Bronchial epithelial cell (primary cell): ENCODE measurements around the gene TFDP1. TPM values are rescaled to one million over a fixed set of nuclear protein-coding genes. Genes with fewer than 3 reads are reported as not detected.

Experiments
- DNase-seq: peaks from one replicate; pipeline ENCODE4 v3.0.0-alpha.2; 2010; ENCODE audit warnings: low read depth
- FAIRE-seq: peaks from 2 replicates; lab custom pipeline; 2011; peaks lifted over from hg19 to GRCh38; lab: Jason Lieb, UNC
- H3K27me3 ChIP-seq: 2 replicates; pipeline ENCODE4 v1.5.1; 2011; ENCODE audit warnings: low read length; ENCODE audit not compliant: control insufficient read depth, insufficient read depth
- H3K36me3 ChIP-seq: 2 replicates; pipeline ENCODE4 v1.5.1; 2011; ENCODE audit warnings: low read length; ENCODE audit not compliant: control insufficient read depth, insufficient read depth
- H3K4me3 ChIP-seq: 2 replicates; pipeline ENCODE4 v1.5.1; 2011; ENCODE audit warnings: mild to moderate bottlenecking, low read depth, low read length, control low read depth
- CTCF ChIP-seq: IDR thresholded peaks from 2 replicates; pipeline ENCODE4 v1.5.1; 2011; ENCODE audit warnings: mild to moderate bottlenecking, moderate library complexity, low read length, control low read depth, inconsistent platforms; ENCODE audit not compliant: insufficient read depth, severe bottlenecking
- total RNA-seq: library from RNA; depleted of rRNA; stranded (reverse); fragments of >200 nt; gene quantifications from 2 replicates; pipeline ENCODE4 v1.2.1, GENCODE V29; 2014

TFDP1 gene
- total RNA-seq, 1 donor from 2014 or later = 32.6 TPM

GRCh38 chr13:113557013-113557412, 27.5 kb upstream of the TFDP1 start:
- TF ChIP-seq CTCF = no peak
- Histone ChIP-seq H3K27me3 (no peaks in the 10 kb centered on the region), H3K4me3 (no peak overlapping the region), H3K36me3 (peaks cover 2% of the 10 kb centered on the region)
- DNase-seq (no peak), FAIRE-seq (peak; percentile 97)

GRCh38 chr13:113558461-113558860, 26.1 kb upstream of the TFDP1 start:
- no peaks in the 10 kb centered on the region for H3K27me3 ChIP-seq
- FAIRE-seq = no peak
- no peaks in the 10 kb centered on the region for H3K36me3 ChIP-seq
- DNase-seq = no peak
- no peak overlapping the region for H3K4me3 ChIP-seq
- no peak for TF ChIP-seq CTCF

GRCh38 chr13:113559061-113559460, 25.5 kb upstream of the TFDP1 start:
- H3K4me3 ChIP-seq = no peak overlapping the region
- no peak for TF ChIP-seq CTCF
- FAIRE-seq = no peak
- DNase-seq = no peak
- no peaks in the 10 kb centered on the region for H3K27me3 ChIP-seq
- no peaks in the 10 kb centered on the region for H3K36me3 ChIP-seq

GRCh38 chr13:113559901-113560644, 24.5 kb upstream of the TFDP1 start:
- DNase-seq = no peak
- no peak overlapping the region for H3K4me3 ChIP-seq
- no peaks in the 10 kb centered on the region for H3K27me3 ChIP-seq
- FAIRE-seq = no peak
- H3K36me3 ChIP-seq = no peaks in the 10 kb centered on the region
- TF ChIP-seq CTCF = no peak

GRCh38 chr13:113560645-113561416, 23.7 kb upstream of the TFDP1 start:
- Histone ChIP-seq H3K36me3 (no peaks in the 10 kb centered on the region), H3K27me3 (no peaks in the 10 kb centered on the region), H3K4me3 (no peak overlapping the region)
- DNase-seq (no peak), FAIRE-seq (no peak)
- TF ChIP-seq CTCF = no peak
